Astrocyte (in vitro differentiated cells and primary cell): ENCODE data around the gene C8A.

Experiments
- CTCF ChIP-seq: IDR thresholded peaks from 2 replicates; pipeline ENCODE4 v1.5.1; 2011; ENCODE audit warnings: low read depth, mild to moderate bottlenecking, inconsistent platforms, low read length, moderate library complexity; ENCODE audit not compliant: insufficient read depth
- EZH2 ChIP-seq: IDR thresholded peaks from 2 replicates; pipeline ENCODE4 v1.6.1; 2012; ENCODE audit warnings: mild to moderate bottlenecking, low read length, inconsistent platforms; ENCODE audit not compliant: insufficient read depth

GRCh38 chr1:56904663-56905397 is 50.2 kb downstream of the C8A start:
- TF ChIP-seq CTCF (no peak), EZH2 (no peak)
